Measurements from ENCODE around the gene POU3F1. TPM values are rescaled to one million over a fixed set of nuclear protein-coding genes. Genes with fewer than 3 reads are reported as not detected.

POU3F1 gene
- total RNA-seq, 1 donor from 2014 or later = not detected

GRCh38 chr1:38083541-38083940 is 36.9 kb upstream of the POU3F1 start:
- TF ChIP-seq CTCF (conservative IDR thresholded peaks at IDR 0.05; ENCODE audit: low read depth, low read length) = no peak

DNA sequence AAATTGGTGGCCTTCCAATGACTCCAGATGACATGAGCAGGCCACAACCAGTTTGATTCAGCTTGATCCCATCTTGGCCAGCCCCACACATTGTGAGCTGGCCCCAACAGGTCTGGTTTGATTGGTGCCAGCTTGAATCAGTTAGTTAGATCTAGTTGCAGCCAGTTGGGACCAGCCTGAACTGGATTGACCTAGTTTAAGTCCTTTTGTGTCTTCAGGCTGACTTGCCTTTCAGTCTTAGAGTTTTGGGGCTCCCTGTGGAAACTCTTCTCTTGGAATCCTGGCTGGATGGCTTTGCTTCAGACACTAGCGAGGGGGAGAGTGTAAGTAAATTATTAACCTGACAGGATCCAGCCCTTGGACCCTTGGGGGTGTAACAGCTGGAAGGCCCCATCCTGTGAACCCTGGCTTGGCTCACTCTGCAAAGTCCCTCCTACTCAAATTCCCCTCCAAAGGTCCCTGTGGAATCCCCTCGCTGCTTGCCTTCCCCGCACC is 36.2 kb upstream of the POU3F1 start:
- no peak for TF ChIP-seq CTCF (conservative IDR thresholded peaks at IDR 0.05; ENCODE audit: low read depth, low read length)
- DNase-seq (ENCODE audit: low read depth) = no peak
- no peak overlapping the region for H3K4me3 ChIP-seq (ENCODE audit: low read depth, low read length)

More at GRCh38 chr1:38083541-38083940, 36.9 kb upstream of the POU3F1 start:
- DNase-seq (ENCODE audit: low read depth) = no peak
- H3K4me3 ChIP-seq (ENCODE audit: low read depth, low read length) = no peak overlapping the region

- no peak overlapping the region for H3K4me3 ChIP-seq (ENCODE audit: low read depth, low read length)
- no peak for DNase-seq (ENCODE audit: low read depth)
- no peak for TF ChIP-seq CTCF (conservative IDR thresholded peaks at IDR 0.05; ENCODE audit: low read depth, low read length)
Measured at GRCh38 chr1:38079019-38079418, 32.4 kb upstream of the POU3F1 start.

DNA sequence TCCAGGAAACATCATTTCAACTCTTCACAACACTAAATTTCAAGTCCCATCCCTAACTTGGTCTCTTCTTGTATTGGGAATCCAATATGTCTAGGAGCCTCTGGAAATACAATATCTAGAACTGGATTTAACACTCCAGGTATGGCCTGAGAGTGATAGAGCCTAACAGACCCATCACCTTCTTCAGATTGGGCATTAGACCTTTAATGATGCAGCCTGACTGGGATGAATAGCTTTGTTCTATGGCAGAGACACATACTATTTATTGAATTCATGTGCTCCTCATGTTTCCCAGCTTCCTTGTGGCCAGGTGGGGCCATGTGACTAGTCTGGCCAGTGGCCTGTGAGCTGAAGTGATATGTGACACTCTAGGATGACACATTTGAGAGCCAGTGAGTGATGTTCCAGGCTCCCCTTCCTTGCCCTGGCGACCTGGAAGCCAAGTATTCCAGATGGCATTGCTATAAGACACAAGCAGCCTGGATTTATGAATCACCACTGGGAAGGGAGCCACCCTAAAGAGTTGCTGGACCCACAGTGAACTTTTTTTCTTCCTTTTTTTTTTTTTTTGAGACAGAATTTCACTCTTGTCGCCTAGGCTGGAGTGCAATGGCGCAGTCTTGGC is 31.0 kb upstream of the POU3F1 start:
- no peak overlapping the region for H3K4me3 ChIP-seq (ENCODE audit: low read depth, low read length)
- no peak for DNase-seq (ENCODE audit: low read depth)
- TF ChIP-seq CTCF (conservative IDR thresholded peaks at IDR 0.05; ENCODE audit: low read depth, low read length) = no peak

DNA sequence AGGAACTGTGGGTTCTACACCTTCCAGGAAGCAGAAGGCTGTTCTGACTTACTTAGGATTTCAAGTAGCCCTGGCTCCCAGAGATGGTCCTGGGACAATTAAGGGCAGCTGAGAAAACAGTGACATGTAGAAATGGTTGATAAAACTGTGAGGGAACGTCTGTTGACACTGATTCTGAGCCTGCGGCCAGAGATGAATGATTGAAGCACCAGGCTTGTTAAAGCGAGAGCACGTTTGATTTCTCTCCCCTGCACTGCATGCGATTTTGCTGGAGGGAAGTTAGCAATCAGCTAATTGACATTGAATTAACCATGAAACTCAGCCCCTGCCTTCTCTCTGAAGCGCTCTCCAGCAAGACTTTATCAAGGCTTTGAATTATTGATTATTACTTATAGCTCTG is 29.9 kb upstream of the POU3F1 start:
- H3K4me3 ChIP-seq (ENCODE audit: low read depth, low read length) = no peak overlapping the region
- no peak for DNase-seq (ENCODE audit: low read depth)
- no peak for TF ChIP-seq CTCF (conservative IDR thresholded peaks at IDR 0.05; ENCODE audit: low read depth, low read length)

- DNase-seq (ENCODE audit: low read depth) = no peak
- no peak for TF ChIP-seq CTCF (conservative IDR thresholded peaks at IDR 0.05; ENCODE audit: low read depth, low read length)
- H3K4me3 ChIP-seq (ENCODE audit: low read depth, low read length) = no peak overlapping the region
Measured at GRCh38 chr1:38076038-38076437, 29.4 kb upstream of the POU3F1 start.

- TF ChIP-seq CTCF (conservative IDR thresholded peaks at IDR 0.05; ENCODE audit: low read depth, low read length) = no peak
- no peak overlapping the region for H3K4me3 ChIP-seq (ENCODE audit: low read depth, low read length)
- DNase-seq (ENCODE audit: low read depth) = no peak
Measured at GRCh38 chr1:38075191-38075590, 28.6 kb upstream of the POU3F1 start.
